NCI-H1048 (cell line): ENCODE data around the gene DCTN4.
"Not testable (repeated sequence)": the region's sequence is repeated elsewhere in the genome, so short reads cannot be mapped to it uniquely, and the experiment has no call there.

Experiments
- DNase-seq: peaks from one replicate; lab custom pipeline; 2025; lab: John Stamatoyannopoulos, UW

The DCTN4 gene

DNA sequence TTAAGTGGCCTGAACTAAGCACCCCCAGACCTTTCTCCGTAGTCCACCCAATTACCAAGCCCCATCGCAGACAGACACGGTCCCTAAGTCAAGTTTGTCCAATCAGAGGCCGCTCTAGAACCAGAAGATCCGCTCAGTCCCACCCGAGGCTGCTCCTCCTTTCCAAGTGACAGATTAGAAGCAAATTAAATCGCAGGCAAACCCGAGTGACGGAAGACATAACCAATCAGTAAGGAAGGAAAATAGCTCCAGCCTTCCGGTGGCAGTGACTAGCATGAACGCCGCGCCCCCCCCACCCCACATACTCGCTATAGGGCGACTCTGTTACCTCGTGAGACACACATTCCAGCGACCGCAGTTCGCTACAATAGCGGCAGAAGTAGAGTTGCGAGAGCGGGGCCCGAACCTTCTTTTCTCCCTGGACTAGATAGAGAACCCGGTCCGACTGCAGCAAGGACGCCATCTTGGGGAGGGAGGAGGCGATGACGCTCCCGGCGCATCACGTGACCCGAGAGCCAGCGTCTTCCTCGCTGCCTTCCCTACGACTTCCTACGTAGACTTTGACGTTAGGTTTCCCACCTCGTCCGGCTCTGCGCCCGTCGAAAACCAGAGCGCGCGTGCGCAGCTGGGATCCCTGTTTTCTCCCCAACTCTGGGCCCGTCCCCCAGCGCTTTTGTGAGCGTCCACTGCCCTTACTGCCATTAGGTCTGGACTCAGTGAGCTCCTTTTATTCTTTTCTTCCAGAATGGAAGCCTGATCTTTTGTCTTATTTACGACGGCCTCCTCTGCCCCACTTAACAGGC, at the start of gene DCTN4:
Gene DCTN4, minus strand, starts transcription at position 487 of the 803 bp plus-strand sequence. Its CDS starts 24 bp downstream, at position 463.
- DNase-seq: peak; percentile 97

DNA sequence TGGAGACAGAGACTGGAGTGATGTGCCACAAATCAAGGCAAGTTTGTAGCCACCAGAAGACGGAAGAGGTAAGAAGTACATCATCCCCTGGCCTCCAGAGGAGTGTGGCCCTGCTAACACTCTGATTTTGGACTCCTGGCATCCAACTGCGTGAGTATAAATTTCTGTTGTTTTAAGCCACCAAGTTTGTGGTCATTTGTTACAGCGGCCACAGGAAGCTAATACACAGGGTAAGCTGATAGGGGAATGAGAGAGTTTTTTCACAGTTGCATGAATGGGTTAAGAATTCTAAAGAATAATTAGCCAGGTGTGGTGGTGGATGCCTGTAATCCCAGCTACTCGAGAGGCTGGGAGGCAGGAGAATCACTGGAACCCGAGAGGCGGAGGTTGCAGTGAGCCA, 45.6 kb upstream of the DCTN4 start:
- no peak for DNase-seq

DNA sequence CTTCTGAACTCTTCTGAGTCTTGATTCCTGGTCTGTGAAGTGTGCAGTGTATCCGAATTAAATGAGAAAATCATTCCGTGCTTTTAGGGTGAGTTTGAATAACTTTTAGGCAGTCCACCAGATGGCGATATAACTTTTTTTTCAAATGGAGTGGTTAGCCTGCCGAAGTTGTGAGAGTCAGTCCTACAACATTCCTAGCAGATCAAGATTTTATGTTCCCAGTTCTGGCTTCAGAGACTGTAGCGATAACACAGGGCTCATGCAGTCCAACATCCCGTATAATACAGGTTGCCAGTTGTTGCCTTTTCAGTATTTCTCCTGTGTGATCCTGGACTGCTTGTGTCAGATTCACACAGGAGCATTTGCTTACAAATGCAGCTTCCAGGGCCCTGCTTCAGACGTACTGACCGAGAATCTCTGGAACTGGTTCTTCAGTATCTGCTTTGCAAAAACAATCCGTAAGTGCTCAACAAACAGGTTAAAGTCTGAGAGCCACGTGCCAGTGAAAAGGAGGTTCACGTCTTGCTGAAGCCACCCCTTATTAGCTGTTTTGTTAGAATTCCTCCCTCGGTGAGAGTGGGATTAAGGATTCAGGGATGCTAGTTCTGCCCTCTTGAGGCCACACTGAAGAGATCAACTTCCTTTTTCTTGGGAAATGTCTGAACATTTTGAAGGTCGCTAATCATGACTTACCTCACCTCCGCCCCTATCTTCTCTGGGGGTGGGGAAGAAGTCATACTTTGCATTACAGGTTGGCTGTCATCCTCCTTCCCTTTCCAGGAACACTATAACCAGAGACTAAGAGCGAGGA, 42.5 kb upstream of the DCTN4 start:
- no peak for DNase-seq

DNA sequence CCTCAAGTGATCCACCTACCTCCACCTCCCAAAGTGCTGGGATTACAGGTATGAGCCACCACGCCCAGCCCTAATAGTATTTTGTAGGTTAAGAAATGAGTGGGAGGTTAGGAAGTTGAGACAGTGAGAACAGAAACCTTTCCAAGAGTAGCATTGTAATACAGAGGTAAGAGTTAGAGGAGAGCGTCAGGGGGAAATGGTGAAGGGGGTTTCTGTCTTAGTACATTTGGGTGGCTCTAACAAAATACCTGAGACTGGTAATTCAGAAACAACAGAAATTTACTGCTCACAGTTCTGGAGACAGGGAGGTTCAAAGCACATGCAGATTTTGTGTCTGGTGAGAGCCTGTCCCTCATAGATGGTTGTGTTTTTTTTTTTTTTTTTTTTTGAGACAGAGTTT, 38.6 kb upstream of the DCTN4 start:
- no peak for DNase-seq

DNA sequence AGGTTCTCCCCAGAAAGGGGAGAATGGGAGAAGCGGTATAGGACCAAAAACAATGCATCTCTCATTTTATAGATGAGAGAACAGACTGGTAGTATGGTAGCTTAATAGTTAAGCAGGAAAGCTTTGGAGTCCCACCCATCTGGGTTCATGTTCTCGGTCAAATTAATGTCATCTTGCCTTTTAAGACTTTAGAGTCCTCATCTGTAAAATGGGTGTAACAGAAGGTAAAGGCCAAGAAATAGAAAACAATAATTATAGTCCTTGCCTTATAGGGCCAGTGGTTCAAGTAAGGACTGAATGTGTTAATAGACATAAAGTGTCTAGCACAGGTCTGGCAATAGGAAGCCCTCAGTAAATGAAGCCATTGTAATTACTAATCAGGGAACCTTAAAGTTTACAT, 36.1 kb upstream of the DCTN4 start:
- DNase-seq: no peak

DNA sequence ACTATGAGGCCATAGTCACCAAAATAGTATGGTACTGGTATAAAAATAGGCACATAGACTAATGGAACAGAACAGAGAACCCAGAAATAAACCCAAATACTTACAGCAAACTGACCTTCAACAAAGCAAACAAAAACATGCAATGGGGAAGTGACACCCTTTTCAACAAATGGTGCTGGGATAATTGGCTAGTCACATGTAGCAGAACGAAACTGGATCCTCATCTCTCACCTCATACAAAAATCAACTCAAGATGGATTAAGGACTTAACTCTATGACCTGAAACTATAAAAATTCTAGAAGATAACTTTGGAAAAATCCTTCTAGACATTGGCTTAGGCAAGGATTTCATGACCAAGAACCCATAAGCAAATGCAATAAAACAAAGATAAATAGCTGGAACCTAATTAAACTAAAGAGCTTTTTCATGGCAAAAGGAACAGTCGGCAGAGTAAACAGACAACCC, 34.6 kb upstream of the DCTN4 start:
- not testable (repeated sequence) for DNase-seq

DNA sequence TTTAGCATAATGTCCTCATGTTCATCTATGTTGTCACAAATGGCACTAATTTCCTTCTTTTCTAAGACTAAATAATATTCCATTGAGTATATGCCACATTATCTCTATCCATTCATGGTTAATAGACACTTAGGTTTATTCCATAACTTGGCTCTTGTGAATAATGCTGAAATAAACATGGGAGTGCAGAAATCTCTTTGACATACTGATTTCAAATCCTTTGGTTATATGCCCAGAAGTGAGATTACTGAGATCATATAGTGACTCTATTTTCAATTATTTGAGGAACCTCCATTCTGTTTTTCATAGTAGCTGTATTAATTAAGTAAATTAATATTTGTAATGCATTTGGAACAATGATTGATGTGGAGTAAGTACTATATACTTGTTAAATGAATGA, 32.7 kb upstream of the DCTN4 start:
- DNase-seq: no peak

DNA sequence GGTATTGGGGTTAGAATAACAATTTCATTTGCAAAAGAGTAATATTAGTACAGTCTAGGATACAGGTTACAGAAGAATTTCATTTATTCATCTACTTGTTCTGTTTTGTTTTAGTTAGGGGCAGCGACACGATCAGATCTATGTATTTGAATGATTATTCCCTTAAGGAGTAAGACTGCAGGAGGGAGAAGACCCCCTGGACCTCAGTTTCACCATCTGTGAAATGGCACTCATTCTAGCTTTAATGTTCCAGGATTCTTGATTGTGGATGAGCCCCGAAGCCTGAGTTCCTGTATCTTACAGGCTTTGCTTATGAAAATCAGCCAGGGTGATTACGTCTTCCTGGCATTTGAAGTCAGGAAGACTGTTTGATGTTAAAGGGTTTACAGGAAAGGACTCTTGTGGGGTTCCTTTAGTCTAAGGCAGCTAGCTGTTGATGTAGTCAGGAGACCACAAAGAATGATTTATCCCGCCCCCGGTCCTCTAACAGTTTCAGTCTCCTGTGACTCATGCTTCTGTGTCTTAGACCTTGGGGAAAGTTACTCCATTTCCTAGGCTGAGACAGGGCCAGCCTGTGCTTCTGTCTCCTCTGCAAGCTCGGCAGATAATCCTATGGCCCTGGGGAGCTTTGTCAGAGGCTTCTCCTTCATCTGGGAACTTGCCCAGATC, 31.3 kb upstream of the DCTN4 start:
- DNase-seq: no peak

DNA sequence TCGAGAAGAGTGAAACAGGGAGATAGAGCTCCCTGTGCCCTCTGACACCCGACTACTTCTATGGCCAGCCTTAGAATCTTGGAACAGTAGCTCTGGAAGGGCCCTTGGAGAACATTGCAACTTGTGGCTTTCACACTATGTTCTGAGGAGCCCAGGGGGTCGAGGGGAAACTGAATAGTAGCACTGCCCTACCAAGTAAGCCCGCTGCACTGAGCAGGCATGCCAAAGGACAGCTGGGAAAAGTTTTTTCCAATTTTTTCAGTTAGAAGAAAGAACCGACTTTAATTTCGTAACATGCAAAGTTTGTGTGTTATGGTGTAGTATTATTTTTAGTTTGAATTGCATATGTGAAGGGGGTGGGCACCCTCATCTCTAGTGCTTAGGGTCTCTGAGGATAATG, 30.6 kb upstream of the DCTN4 start:
- no peak for DNase-seq

DNA sequence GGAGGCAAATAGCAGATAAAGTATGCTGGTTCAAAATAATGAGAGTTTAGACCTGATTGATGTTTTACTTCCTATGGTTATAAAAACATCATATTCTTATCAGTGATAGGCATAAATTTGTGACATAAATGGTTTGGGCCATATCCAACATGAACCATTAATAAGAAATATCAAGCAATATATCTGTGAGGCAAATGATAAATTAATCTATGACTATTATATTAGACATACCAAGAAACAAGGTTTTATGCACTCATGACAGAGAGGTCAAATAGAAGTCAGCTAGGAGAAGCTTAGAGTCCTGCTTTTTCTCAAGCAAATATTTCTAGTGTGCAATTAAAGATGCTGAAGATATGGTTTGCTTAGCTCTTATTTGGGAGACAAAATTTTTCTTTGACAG, 30.2 kb upstream of the DCTN4 start:
- DNase-seq: no peak

DNA sequence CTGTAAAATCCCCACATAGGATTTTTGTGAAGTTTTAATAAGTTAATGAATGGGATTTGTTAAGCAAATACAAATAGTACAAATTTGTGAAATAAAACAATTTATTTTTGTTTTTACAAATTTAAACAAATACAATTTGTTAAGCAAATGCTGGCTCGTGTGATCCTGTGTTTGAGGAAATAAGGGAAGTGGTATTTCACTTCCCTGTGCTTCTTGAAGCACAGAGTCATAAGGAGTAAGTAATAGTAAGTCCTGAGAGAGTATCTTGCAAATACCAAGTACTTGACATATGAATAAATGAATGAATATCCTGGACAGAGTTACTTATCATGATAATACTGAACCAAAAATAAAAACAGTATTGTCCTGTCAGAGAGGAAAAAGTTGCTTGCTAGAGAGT, 28.8 kb upstream of the DCTN4 start:
- no peak for DNase-seq

DNA sequence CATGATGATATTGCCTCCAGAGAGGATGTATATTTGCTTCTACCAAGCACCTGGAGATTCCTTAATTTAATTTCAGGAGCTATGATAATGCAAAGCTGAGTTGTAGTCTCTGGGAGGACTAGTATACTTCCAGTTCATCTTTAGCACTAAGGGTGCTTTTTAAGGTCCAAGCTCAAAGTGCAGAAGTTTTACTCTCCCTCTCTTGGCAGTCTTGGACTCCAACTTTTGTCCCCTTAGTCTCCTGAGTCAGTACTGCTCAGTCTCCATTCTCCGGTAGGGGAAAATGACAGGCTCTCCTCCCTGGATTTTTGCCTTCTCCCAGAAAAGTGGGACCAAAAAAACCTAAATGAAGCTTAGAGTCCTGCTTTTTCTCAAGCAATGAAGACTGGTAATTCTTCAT, 28.1 kb upstream of the DCTN4 start:
- DNase-seq: no peak

DNA sequence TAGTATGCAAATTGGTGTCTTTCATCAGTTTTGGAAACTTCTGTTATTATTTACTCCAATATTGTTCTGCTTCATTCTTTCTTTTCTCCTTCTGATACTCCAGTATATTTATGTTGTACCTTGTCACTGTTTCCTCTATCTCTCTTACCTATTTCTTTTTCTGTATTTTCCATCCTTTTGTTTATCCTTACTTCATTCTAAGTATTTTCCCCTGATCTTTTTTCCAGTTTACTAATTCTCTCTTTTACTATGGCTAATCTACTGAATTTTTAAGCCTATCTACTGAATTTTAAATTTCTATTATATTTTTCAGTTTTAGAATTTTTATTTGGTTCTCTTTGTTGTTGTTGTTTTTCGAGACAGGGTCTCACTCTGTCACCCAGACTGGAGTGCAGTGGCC, 27.1 kb upstream of the DCTN4 start:
- no peak for DNase-seq

DNA sequence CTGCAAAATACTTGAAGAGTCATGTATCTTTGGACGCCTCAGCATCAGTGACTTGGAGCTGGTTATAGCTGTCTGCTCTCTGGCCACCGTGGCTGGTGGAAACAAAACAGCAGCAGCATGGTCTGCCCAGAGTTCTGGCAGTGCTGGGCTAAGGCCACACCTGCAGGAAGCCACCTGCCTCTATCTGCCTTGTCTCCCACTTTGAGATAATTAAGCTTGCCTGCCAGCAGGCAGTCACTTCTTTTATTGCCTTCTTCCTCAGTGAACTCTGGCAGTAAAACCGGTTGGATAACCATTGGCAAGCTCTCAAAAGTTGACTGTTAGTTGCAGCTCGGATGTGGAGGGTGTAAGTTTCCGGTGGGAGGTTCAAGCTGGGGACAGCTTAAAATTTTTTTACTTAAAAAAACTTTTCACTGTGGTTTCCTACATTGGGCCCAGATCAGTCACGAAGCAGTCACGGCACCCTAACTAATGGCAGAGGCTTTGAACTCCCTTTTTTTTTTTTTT, 24.7 kb upstream of the DCTN4 start:
- no peak for DNase-seq

DNA sequence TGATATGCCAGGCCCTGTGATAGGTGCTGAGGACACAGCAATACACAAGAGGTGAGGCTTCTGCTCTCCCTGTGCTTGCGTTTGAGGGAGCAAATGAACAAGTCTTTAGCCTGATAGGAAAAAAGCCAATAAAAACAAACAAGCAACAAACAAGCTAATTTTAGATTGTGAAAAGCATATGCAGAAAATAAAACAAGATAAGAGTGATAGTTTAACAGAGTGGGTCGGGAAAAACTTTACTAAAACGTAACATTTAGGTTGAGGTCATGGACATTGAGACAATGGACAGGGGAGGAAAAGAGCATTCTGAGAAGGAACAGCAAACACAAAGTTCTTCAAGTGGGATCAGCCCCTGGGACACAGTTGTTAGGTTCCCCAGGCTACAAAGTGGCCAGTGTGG, 24.0 kb upstream of the DCTN4 start:
- no peak for DNase-seq

DNA sequence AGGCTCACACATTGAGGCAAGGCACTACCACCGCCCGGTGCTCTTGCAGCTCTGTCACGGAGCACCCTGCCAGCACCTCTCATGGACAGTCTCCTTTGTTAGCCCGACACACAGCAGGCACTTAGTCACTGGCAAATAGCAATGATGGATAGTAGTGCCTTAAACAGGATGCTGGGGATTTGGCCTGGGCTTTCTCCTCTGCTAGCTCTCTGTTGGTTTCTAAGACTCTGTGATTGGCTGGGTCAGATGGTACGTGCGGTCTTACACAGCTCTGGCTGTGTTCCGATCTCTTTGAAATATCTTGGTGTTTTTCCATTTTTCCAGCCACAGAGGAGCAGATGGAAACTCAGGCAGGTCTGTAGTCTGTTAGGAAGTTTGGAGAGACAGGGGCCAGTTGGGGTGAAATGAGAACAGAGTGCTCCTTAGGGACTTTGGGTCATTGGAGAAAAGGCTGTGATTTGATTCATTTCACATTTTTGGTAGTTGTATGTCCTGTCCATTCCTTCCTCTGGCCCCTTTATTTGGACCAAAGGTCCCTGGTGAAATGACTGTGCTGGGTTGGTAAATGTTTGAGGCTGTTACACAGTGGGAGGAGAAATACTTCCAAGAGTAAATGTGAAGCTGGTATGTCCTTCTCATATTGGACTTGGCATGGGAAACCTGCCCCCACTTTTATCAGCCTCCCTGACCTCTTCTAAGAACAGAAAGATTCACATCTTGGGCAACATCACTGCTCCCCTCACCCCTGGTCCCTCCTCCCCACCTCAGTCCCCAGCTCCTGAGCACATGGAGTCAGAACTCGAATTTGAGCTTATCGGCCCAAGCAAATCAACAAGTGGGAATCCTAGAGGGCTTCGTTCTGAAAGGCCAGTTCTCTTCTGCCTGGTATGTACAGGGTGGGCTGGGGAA, 23.1 kb upstream of the DCTN4 start:
- DNase-seq: no peak

DNA sequence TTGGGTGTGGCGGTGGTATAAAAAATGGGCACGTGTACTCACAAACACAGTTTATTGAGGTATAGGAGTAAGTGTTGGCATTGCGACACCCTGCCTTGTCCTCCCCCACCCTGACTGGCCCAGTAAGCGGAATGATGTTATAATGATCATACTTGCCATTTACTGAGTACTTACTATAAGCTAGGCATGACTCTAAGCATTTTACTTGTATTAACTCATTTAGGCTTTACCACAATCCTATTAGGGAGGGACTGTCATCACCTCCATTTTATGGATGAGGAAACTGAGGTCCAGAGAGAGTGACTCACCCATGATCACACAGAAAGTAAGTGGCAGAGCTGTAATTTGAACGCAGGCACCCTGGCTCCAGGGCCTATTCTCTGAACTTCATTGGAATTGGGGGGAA, 22.0 kb upstream of the DCTN4 start:
- no peak for DNase-seq

DNA sequence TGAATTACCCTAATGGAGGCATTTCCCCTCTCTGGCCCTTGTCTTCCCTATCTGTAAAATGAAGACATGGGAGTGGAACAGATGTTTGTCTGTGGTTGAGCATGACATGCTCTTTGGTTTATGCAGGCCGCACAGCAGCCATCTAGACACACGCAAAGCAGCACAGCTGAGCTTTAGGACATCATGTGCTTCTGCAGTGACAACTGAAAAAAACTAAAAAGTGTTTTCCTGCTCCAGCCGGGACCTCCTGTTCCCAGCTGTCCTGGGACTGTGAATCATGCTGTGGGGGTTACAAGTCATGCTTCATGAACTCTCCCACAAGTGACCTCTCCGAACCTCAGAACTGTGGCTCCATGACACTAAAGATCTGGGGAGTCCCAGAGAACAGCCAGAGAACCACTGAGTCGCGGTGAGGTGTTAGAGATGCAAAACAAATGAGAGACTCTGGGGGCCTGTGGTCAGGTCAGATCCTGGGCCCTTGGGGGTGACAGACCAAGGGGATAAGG, 21.4 kb upstream of the DCTN4 start:
- no peak for DNase-seq

DNA sequence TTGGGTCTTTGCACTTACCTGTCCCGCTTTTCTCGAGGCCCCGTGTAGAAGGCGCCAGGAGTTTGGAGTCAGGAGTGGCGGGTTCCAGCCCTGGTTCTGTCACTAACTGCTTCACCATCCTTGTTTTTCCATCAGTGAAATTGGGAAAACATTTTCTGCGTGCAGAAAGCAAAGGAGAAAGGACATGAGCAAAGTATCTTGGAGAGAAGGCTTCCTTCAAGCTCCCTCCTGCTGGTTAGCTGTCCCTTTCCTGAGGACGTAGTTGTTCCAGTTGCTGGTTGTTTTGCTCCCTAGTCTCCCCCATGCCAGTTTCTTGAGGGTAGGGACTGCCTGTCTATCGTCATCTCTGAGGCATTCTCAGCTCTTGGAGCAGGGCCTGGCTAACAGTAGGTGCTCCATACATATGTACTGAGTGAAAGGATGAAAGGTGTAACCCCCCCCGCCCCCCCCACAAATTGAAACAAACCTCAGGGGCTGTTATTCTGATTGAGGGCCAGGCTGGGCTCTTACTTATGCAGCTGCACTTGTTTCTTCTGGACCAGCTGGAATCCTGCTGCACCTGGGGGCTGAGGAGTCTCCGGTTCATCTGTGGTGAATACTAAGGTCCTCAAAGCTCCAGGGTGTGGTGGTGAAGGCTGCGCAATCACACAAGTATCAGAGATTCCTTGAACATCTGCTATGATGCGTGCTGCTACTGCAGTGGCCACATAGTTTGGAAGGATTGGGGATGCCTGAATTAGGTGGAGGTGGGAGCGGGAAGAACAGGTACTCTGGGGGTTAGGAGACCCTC, 20.8 kb upstream of the DCTN4 start:
- no peak for DNase-seq
